HFF-Myc (cell line): ENCODE measurements around the gene JMJD6.

Experiments used
- DNase-seq: peaks from one replicate; pipeline ENCODE4 v3.0.0-alpha.2; 2011; ENCODE audit warnings: low read depth; ENCODE audit errors: extremely low read depth
- H3K4me3 ChIP-seq: replicated peaks from 2 replicates; pipeline ENCODE4 v1.5.1; 2011; ENCODE audit warnings: low read depth, mild to moderate bottlenecking, control low read depth, low read length
- TF ChIP-seq, protein P1 (sequence below): IDR thresholded peaks from 2 replicates; pipeline ENCODE4 v1.5.1; 2012; ENCODE audit warnings: mild to moderate bottlenecking, low read depth, low read length, control low read depth; ENCODE audit errors: missing control alignments

Gene JMJD6

DNA sequence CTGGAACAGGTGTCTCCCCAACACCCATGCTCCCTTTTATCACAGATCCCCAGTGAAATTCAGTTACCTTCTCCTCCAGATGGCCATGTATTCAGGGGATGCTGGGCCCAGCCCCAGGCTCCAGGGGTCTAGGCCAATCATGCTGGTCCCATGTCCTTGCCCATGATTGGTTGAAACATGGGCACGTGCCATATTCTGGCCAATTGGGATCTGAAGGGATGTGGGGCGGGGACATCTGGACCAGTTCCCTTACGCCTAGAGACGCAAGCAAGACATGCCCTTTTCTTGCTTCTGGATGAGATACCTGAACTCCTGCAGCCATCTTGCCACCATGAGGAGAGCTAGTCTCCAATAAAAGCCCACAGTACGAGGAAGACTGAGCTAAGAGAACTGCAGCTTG is 51.8 kb downstream of the JMJD6 start:
- DNase-seq, result no peak
- TF ChIP-seq, protein P1, sequence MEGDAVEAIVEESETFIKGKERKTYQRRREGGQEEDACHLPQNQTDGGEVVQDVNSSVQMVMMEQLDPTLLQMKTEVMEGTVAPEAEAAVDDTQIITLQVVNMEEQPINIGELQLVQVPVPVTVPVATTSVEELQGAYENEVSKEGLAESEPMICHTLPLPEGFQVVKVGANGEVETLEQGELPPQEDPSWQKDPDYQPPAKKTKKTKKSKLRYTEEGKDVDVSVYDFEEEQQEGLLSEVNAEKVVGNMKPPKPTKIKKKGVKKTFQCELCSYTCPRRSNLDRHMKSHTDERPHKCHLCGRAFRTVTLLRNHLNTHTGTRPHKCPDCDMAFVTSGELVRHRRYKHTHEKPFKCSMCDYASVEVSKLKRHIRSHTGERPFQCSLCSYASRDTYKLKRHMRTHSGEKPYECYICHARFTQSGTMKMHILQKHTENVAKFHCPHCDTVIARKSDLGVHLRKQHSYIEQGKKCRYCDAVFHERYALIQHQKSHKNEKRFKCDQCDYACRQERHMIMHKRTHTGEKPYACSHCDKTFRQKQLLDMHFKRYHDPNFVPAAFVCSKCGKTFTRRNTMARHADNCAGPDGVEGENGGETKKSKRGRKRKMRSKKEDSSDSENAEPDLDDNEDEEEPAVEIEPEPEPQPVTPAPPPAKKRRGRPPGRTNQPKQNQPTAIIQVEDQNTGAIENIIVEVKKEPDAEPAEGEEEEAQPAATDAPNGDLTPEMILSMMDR, result no peak
- H3K4me3 ChIP-seq, result no peak overlapping the region

GRCh38 chr17:76673729-76674128 is 52.7 kb downstream of the JMJD6 start:
- DNase-seq, result no peak
- TF ChIP-seq, protein P1, result no peak
- no peak overlapping the region for H3K4me3 ChIP-seq

DNA sequence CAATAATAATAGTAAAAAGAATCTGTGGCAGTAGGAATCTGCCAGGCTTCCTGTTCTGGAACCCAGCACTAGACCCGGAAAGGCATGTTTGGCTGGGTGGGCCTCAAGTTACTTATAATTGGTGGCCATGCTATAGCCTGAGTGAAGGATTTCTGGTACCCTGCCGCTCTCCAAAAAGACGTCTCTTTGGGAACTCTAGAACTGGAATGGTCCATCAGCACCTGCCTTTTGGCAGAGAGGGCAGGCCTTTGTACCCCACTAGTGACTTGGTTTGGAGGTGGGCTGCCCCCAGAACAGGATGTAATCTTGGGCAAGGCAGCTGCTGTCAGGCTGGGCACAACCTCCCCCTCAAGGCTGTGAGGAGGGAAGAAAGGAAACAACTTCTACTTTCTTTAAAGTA is 53.5 kb downstream of the JMJD6 start:
- TF ChIP-seq, protein P1, result no peak
- DNase-seq, result no peak
- H3K4me3 ChIP-seq, result no peak overlapping the region

- TF ChIP-seq, protein P1, result no peak
- H3K4me3 ChIP-seq, result peak overlapping the region; percentile 74
- no peak for DNase-seq
Measured at GRCh38 chr17:76672270-76672851, 54.0 kb downstream of the JMJD6 start.

GRCh38 chr17:76671912-76672262 is 54.5 kb downstream of the JMJD6 start:
- TF ChIP-seq, protein P1, result no peak

DNA sequence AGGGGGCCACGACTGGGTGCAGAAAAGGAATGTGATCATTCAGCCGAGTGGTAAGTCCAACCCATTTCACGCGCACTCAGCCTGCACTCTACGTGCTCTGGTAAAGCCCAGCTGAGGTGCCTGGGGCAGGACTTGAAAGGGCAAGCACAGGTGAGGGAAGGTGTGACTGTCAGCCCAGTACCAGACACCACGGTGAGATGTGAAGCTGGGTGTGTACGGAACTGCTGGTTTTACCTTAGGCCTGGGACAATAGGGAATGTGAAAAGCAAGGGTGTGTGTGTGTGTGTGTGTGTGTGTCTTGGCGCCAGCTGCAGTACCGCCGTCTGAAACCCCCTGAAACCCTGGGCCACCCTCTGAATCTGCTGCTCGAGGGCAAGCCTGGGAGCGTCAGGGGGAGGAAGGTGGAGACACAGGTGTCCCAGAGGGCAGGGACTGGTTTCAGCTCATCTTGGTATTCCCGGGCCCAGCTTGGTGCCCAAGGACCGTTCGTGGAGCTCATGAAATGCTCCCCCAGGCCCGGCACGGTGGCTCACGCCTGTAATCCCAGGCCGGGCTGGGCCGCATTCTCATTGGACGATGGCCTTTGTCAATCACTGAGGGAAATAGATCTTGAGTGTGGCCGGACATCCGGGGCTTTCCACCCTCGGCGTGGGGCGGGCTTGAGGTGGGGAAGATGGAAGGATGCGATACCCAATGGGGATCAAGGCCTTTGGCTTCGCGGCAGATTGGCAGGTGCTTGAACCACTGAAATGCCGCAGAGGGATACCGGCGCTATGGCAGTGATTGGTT is 55.1 kb downstream of the JMJD6 start:
- H3K4me3 ChIP-seq, result peak overlapping the region; percentile 74
- peak; percentile 100 for DNase-seq
- TF ChIP-seq, protein P1, result no peak

More at GRCh38 chr17:76671912-76672262, 54.5 kb downstream of the JMJD6 start:
- DNase-seq, result no peak
- H3K4me3 ChIP-seq, result peak overlapping the region; percentile 74
